KG1 (cell line): ENCODE results near the gene ATP5MC2.
A peak's percentile ranks its signal among the peaks of the same experiment; 100 is the strongest.
"Not testable (repeated sequence)": the region's sequence is repeated elsewhere in the genome, so short reads cannot be mapped to it uniquely, and the experiment has no call there.

Experiments used
- DNase-seq: peaks from one replicate; lab custom pipeline; 2025; lab: John Stamatoyannopoulos, UW

ATP5MC2 gene

DNA sequence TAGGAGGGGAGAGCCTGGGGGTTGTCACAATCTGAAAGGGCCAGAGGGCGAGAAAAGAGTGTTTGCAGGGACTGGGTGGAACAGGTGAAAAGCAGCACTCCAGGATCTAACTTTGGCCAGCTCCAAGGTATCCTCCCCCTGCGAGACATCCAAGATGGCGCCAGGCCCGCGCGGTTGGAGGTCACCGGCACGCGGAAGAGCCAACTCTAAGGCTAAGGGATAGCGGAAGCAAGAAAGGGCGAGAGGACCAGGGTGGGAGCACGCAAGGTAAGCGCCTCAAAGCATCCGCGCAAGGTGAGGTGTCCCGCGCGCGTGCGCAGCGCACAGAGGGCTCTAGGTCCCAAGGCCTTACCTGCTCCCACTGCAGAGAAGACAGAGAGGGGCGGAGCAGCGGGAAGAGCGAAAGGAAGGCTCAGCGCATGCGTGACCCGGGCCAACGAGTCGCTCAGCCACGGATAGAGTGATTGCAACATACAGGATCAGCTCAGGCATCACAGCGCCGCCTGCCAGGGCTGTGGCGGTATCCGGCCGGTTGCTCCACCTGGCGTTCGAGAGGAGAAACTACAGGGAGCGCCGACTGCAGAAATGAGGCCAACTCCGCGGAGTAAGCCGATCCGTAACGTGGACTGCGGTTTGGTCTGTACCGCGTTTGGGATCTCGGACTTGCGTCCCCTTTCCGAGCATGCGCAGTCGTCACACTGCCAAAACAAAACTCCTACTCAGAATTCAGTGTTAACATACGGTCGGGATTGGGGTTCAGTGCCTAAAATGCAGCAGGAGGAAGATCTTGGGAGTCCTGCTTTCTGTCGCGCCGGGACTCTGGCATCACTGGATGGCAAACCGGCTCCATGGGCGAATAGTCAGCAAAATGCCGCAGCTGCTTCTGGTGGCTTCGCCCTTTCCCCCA lies at the start of gene ATP5MC2:
ATP5MC2 (minus strand) TSS at position 383 of the 907 bp plus-strand sequence. CDS start 3,469 bp downstream, outside the sequence.
- DNase-seq, result peak; percentile 75

GRCh38 chr12:53722450-53723041 lies 46.7 kb upstream of the ATP5MC2 start:
- DNase-seq, result no peak

GRCh38 chr12:53720946-53721345 lies 45.1 kb upstream of the ATP5MC2 start:
- no peak for DNase-seq

GRCh38 chr12:53719649-53720048 lies 43.8 kb upstream of the ATP5MC2 start:
- no peak for DNase-seq

DNA sequence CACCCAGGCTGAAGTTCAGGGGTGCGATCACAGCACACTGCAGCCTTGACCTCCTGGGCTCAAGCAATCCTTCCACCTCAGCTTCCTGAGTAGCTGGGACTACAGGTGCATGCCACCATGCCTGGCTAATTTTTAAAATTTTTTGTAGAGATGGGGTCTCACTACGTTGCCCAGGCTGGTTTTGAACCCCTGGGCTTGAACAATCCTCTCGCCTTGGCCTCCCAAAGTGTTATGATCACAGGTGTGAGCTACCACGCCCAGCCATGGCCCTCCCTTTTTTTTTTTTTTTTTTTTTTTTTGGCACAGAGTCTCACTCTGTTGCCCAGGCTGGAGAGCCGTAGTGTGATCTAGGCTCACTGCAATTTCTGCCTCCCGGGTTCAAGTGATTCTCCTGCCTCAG lies 42.7 kb upstream of the ATP5MC2 start:
- DNase-seq, result not testable (repeated sequence)

GRCh38 chr12:53717319-53717718 lies 41.4 kb upstream of the ATP5MC2 start:
- DNase-seq, result no peak

DNA sequence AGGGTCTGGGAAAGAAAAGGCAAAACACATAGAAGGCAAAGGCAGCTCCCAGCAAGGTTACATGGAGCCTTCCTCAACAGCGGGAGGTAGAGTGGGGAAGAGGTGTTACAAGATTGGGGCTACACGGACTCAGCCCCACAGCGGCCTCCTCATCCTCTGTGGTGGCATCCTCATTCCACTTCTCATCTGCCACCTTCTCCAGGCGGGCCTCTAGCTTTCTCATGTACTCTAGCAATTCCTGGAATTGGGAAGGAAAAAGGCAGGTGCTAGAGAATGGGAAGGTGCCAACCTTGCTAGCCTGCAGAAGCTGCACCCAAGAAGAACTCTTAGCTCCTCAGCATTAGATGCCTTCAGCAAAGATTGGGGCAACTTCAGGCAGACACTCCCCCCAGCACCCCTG lies 38.1 kb upstream of the ATP5MC2 start:
- DNase-seq, result no peak

DNA sequence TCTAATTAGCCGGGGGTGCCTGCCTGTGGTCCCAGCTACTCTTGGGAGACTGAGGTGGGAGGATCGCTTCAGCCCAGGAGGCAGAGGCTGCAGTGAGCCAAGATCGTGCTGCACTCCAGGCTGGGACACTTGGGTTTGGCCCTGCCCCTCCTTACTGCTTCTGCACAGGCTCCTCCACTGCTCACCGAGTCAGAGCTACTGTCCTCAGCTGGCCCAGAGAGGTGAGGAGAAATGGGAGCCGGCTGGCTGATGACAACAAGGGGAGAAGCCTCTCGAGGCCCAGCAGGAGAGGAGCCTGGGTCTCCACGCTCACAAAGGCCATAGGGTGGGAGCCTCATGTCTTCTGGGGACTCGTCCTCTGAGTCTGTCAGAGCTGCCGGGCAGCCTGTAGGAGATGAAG lies 37.6 kb upstream of the ATP5MC2 start:
- no peak for DNase-seq

- no peak for DNase-seq
Observed at GRCh38 chr12:53712059-53712643, 36.3 kb upstream of the ATP5MC2 start.

- no peak for DNase-seq
Observed at GRCh38 chr12:53710091-53710490, 34.2 kb upstream of the ATP5MC2 start.

GRCh38 chr12:53709671-53710070 lies 33.8 kb upstream of the ATP5MC2 start:
- DNase-seq, result no peak

DNA sequence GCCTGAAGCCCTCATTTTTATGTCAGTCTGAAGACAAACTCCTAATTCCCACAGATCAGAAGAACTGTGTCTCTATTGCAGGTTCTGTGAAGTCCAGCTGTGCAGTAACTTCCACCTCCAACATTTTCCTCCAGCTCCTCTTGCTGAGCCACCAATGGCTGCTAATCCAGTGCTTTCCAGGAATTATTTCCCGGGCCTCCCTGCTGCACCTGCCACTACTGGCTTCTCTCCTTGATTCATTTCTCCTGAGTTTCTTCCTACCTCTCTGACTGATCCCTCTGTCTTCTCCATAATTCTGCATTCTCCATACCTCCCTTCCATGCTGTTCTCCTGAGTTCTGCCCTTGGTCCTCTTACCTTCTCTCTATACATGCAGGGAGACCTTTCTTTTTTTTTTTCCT lies 30.2 kb upstream of the ATP5MC2 start:
- no peak for DNase-seq

DNA sequence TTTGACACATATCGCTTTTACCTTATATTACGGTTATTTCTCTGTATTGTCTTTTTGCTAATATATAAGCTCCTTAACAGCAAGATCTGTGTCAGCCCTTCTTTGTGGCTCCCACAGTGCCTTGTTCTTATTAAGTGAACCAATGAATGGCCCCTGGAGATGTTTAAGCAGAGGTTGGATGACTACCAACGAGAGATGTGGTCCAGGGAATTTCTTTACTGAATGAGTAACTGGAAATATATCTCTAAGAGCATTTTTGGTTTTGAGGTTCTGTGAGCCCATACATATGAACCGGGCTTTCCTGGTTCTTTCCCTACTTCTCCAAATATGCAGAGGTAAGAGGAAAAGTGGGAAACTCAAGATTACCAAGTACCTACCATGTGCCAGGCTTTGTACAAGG lies 27.9 kb upstream of the ATP5MC2 start:
- DNase-seq, result no peak

- DNase-seq, result no peak
Observed at GRCh38 chr12:53701518-53702264, 25.8 kb upstream of the ATP5MC2 start.

GRCh38 chr12:53700567-53700966 lies 24.7 kb upstream of the ATP5MC2 start:
- DNase-seq, result no peak

- no peak for DNase-seq
Observed at GRCh38 chr12:53699678-53700025, 23.8 kb upstream of the ATP5MC2 start.

DNA sequence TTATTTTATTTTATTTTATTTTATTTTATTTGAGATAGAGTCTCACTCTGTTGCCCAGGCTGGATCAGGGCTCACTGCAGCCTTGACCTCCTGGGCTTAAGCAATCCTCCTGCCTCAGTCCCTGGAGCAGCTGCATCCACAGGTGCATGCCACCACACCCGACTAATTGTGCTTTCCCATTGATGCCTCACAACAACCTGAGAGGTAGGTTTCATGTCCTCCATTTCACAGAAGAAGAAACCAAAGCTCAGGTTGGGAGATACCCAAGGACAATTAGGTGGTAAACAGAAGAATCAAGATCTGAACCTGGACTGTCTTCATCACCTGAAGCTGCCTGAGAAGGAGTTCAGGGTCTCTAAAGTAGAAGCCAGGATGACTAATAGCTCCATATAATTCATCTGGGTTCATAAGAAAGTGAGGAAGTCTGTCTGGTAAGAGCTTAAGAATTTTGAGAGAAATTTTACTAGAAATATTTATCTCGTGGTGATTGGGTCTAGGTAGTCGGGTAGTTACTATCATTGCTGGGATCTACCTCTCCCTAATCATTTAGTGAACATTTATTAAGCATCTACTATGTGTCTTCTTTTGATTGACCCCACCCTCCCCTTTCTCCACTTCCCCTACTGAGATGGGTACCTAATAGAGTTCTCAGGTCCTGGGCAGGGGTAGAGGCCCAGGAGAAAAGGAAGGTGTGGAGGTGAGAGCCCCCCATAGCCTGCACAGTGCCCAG lies 23.2 kb upstream of the ATP5MC2 start:
- DNase-seq, result no peak

- no peak for DNase-seq
Observed at GRCh38 chr12:53696655-53697331, 20.9 kb upstream of the ATP5MC2 start.

GRCh38 chr12:53696285-53696654 lies 20.4 kb upstream of the ATP5MC2 start:
- no peak for DNase-seq

DNA sequence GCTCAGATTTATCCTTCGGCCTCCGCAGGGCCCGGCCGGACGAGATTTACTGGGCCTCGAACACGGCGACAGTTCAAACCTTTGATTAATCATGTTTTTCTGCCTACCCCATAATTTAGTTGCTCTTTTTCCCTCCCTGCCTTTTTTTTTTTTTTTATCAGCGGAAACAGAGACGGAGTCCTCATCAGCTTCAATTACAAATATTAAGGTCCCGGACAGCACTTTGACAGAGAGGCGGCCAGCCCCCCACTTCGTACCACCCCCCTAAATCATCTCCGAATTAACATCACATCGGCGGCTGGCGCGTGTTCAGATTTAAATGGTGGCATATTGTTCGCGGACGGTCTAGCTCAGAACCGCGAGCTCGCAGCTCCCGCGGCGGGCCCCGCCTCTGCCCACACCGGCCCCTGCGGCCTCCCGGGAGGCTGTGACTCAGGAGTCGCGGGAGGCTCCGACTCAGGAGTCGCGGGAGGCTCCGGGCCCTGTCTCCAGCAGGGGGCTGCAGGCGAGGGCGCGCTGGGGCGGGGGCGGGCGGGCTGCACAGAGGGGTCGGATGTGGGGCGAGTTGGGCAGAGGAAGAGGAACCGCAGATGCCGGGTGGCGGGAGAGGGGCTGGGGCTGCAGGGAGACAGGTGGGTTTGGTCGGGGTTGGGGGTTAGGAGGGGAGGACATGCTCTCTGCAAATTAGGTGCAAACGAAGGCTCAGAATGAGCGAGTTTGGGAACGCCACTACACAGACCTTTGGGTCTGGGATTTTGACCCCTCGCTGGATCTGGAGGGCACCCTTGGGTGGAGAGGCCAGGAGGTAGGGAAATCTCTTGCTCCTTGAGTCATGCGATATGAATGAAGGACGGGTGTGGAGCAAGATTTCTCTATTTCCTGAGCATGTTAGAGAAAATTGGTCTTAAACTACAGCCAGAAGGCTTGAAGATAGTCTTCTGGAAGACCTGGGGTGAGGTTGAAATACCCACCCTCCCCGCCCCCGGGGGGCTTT lies 19.6 kb upstream of the ATP5MC2 start:
- DNase-seq, result no peak
